RWPE2 (cell line): ENCODE measurements around the gene LRRC7.

Experiments used
- ATAC-seq: fragments of 200-7000 bp; cut with Tn5 transposase; 3 replicates; pipeline ENCODE4 v1.9.1; 2021; ENCODE audit warnings: low read depth
- DNase-seq: peaks from one replicate; pipeline ENCODE4 v3.0.0-alpha.2; 2020; ENCODE audit warnings: low spot score
- H3K27ac ChIP-seq: fragments of 450-650 bp; 2 replicates; pipeline ENCODE4 v1.5.1; 2017; ENCODE audit warnings: mild to moderate bottlenecking; ENCODE audit not compliant: poor library complexity, severe bottlenecking
- H3K27me3 ChIP-seq: fragments of 250-450 bp; sonication (Bioruptor Pico); 2 replicates; pipeline ENCODE4 v1.5.1; 2021; ENCODE audit warnings: mild to moderate bottlenecking, moderate library complexity; ENCODE audit not compliant: insufficient read depth, poor library complexity, severe bottlenecking
- H3K36me3 ChIP-seq: fragments of 250-450 bp; sonication (Bioruptor Pico); 2 replicates; pipeline ENCODE4 v1.5.1; 2020; ENCODE audit warnings: low read depth, mild to moderate bottlenecking, moderate library complexity
- H3K4me1 ChIP-seq: fragments of 250-450 bp; sonication (Bioruptor Pico); 2 replicates; pipeline ENCODE4 v1.5.1; 2021; ENCODE audit warnings: mild to moderate bottlenecking, moderate library complexity; ENCODE audit not compliant: insufficient read depth, poor library complexity, severe bottlenecking
- H3K4me3 ChIP-seq: fragments of 250-450 bp; sonication (Bioruptor Pico); 2 replicates; pipeline ENCODE4 v1.5.1; 2021; ENCODE audit warnings: mild to moderate bottlenecking, moderate library complexity; ENCODE audit not compliant: severe bottlenecking
- H3K9me3 ChIP-seq: fragments of 250-450 bp; sonication (Bioruptor Pico); 2 replicates; pipeline ENCODE4 v1.5.1; 2021; ENCODE audit warnings: mild to moderate bottlenecking, moderate library complexity; ENCODE audit not compliant: severe bottlenecking
- TF ChIP-seq, protein P1 (sequence below): fragments of 450-650 bp; IDR thresholded peaks from one replicate; pipeline ENCODE4 v1.5.1; 2017; ENCODE audit warnings: mild to moderate bottlenecking, moderate library complexity; ENCODE audit not compliant: poor library complexity, severe bottlenecking

LRRC7 gene

DNA sequence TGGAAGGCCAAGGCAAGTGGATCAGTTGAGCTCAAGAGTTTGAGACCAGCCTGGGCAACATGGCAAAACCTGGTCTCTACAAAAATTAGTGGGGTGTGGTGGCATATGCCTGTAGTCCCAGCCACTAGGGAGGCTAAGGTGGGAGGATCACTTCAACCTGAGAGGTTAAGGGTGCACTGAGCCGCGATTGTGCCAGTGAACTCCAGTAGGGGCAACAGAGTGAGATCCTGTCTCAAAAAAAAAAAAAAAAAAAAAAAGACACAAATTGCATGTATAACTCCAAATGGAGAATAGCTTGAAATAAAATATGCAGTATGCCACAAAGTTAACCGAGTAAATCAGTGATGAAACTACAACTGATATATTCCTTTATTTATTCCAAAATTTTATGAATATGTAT is 586.0 kb downstream of the LRRC7 start:
- no peak overlapping the region for H3K27ac ChIP-seq
- no peaks in the 10 kb centered on the region for H3K4me1 ChIP-seq
- TF ChIP-seq, protein P1, sequence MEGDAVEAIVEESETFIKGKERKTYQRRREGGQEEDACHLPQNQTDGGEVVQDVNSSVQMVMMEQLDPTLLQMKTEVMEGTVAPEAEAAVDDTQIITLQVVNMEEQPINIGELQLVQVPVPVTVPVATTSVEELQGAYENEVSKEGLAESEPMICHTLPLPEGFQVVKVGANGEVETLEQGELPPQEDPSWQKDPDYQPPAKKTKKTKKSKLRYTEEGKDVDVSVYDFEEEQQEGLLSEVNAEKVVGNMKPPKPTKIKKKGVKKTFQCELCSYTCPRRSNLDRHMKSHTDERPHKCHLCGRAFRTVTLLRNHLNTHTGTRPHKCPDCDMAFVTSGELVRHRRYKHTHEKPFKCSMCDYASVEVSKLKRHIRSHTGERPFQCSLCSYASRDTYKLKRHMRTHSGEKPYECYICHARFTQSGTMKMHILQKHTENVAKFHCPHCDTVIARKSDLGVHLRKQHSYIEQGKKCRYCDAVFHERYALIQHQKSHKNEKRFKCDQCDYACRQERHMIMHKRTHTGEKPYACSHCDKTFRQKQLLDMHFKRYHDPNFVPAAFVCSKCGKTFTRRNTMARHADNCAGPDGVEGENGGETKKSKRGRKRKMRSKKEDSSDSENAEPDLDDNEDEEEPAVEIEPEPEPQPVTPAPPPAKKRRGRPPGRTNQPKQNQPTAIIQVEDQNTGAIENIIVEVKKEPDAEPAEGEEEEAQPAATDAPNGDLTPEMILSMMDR, result no peak
- peaks cover 34% of the 10 kb centered on the region for H3K36me3 ChIP-seq
- no peaks in the 10 kb centered on the region for H3K9me3 ChIP-seq
- H3K27me3 ChIP-seq, result no peaks in the 10 kb centered on the region
- ATAC-seq, result no peak
- DNase-seq, result no peak
- no peak overlapping the region for H3K4me3 ChIP-seq

DNA sequence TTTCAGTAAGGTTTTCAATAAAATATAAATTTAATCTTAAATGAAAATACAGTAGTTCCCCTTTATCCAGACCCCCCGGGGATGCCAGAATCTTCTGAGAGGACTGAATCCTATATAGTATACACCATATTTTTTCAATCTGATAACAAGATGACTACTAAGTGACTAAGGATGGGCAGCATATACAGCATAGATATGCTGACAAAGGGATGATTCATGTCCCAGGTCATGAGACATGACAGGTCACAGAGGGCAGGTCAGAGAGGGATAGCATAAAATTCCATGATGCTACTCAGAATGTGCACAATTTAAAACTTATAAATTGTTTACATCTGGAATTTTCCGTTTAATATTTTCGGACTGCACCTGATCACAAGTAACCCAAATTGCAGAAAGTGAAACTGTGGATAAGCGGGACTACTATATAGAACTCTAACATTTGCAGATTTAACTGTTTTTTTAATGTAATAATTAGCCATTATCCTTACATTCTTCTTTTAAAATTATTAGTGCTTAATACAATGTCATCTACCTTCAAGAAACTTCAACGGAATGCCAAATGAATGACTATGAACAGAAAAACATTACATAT is 588.9 kb downstream of the LRRC7 start:
- Histone ChIP-seq H3K4me1 (no peaks in the 10 kb centered on the region), H3K9me3 (no peaks in the 10 kb centered on the region), H3K27ac (no peak overlapping the region), H3K36me3 (peaks cover 45% of the 10 kb centered on the region), H3K27me3 (no peaks in the 10 kb centered on the region), H3K4me3 (no peak overlapping the region)
- no peak for DNase-seq
- ATAC-seq, result peak; percentile 84
- TF ChIP-seq, protein P1, result no peak

DNA sequence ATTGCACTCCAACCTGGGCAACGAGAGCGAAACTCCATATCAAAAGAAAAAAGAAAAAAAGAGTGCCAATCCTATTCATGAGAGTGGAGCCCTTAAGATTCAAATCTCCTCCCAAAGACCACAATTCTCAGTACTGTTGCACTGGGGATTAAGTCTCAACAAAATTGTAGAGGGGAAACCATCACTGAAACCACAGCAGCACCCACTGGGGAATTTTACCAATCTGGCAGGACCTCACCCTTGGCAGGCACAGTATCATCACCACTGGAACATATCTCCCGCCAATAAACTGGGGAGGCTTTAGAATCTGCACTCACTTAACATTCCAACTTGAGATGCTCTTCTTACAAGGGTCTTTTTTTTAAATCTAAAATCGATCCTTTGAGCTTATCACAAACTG is 596.6 kb downstream of the LRRC7 start:
- Histone ChIP-seq H3K27me3 (no peaks in the 10 kb centered on the region), H3K9me3 (no peaks in the 10 kb centered on the region), H3K27ac (no peak overlapping the region), H3K36me3 (peaks cover 15% of the 10 kb centered on the region), H3K4me3 (no peak overlapping the region), H3K4me1 (no peaks in the 10 kb centered on the region)
- DNase-seq (no peak), ATAC-seq (no peak)
- TF ChIP-seq, protein P1, result no peak

DNA sequence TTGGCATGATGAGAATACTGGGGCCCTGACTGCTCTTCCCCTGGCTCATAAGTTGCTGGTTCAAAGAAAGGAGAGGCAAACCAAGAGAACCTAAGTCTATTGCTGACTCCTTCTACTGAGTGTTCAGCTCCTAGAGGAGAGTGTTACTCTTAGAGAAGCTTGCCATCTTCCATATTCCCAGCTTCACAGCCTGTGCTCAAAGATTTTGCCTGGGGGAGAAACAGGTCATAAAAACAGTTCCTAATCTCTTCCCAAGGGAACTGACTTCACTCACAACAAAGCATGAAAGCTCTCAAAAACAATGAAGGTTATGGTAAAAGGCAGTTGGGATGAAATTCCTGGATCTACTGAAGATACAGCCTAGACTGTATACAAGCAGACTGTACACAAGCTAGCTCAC is 600.6 kb downstream of the LRRC7 start:
- ATAC-seq (no peak), DNase-seq (no peak)
- TF ChIP-seq, protein P1, result no peak
- peaks cover 16% of the 10 kb centered on the region for H3K36me3 ChIP-seq
- no peaks in the 10 kb centered on the region for H3K27me3 ChIP-seq
- no peaks in the 10 kb centered on the region for H3K4me1 ChIP-seq
- no peaks in the 10 kb centered on the region for H3K9me3 ChIP-seq
- no peak overlapping the region for H3K27ac ChIP-seq
- H3K4me3 ChIP-seq, result no peak overlapping the region

DNA sequence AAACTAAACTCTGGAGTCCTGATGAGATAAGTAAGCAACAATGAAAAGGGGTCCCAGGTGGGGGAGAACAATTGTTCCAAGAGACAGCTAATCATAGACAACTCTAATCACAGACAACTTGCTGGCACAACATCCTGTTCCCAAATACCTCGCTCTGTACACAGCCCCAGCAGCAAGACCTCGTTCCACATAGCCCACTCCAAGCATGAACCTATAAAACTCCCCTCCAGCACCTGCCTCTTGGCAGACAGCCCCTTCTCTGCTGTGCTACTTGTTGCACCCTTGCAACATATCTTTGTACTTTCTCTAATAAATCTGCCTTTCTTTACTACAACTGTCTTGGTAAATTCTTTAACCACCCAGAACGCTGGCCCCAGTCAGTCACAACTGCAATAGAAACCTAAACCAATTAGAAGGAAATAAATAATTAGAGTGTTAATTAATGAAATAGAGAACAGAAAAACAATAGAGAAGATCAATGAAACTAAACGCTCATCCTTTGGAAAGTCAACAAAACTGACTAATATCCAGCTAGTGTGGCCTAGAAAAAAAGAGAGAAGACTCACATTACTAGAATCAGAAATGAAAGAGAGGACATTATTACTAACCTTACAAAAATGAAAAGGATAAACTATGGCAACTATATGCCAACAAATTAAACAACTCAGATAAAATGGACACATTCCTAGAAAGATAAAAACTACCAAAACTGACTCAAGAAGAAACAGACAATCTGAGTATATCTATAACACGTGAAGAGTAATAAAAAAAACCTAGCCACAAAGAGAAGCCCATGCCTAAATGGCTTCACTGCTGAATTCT is 601.5 kb downstream of the LRRC7 start:
- TF ChIP-seq, protein P1, result no peak
- no peaks in the 10 kb centered on the region for H3K9me3 ChIP-seq
- peaks cover 20% of the 10 kb centered on the region for H3K36me3 ChIP-seq
- no peaks in the 10 kb centered on the region for H3K4me1 ChIP-seq
- no peak for DNase-seq
- no peaks in the 10 kb centered on the region for H3K27me3 ChIP-seq
- no peak overlapping the region for H3K4me3 ChIP-seq
- ATAC-seq, result no peak
- H3K27ac ChIP-seq, result no peak overlapping the region
